ENCODE results near the gene DLK1.

DLK1 gene

DNA sequence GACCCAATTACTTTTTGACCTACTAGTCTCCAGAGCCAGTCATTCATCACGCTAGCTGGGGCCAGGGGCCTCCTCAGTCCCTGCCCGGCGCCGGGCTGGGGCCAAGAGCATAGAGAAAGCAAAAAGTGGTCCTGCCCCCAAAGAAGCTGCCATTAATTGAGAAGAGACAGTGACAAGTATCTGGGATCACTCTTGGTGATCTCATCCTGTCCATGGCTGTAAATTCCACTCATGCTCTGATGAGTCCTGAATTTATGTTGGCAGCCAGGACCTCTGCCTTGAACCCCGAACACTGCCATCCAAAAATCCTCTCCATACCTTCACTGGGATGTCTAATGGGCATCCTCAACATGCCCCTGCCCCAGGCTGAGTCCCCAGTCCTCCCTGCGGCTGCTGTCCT, 34.4 kb upstream of the DLK1 start:
- DNase-seq, result no peak
- intact Hi-C loops (cut with DNase I), result no loop called here

DNA sequence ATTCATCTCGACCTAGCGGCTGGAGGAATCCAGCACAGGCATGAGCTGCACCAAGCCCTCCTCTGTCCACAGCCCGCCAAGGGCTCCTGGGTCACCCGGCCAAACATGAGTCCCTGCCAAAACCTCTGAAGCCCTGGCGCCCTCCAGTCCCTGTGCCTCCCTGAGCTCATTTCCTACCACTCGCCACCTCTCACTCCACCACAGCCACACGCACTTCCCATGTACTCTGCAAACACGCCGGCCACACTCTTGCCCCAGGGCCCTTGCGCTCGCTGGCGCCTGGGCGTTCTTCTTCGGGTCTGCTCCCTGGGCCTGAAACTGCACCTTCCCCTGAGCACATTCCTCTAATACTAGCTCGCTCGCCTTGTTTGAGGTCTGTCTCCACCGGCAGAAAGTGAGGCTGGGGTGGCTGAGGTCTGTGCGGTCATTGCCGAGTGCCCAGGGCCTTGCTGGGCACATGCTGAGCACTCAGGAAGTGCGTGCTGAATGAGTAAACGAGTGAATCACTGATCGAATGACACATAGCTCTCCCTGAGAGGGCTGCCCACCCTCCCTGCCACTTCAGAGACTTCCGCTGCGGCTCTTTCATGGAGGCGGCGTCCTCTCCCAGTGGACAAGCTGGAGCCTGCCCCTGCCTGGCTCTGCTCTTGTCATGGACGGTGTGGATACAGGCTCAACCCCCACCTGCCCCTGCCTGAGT, 33.7 kb upstream of the DLK1 start:
- DNase-seq, result no peak
- intact Hi-C loops (cut with DNase I), result no loop called here

- intact Hi-C loops (cut with DNase I), result no loop called here
- DNase-seq, result no peak
Measured at GRCh38 chr14:100693877-100694578, 32.7 kb upstream of the DLK1 start.

GRCh38 chr14:100694579-100695422, 31.9 kb upstream of the DLK1 start:
- intact Hi-C loops (cut with DNase I), result no loop called here

DNA sequence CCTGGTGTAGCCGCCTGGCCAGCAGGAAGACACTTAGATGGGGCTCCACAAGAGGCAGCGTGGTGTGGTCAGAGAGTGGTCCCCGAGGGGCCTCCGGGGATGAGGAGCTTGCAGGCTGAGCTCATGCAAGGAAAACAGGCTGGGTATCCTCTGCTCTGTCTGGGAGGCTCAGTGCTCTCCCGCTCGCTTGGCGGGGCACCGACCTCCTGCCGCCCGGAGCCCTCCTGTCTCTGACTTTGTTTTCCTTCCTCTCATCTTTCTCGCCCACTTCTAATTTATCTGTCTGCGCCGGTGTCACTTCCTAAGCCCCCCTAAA, 31.3 kb upstream of the DLK1 start:
- DNase-seq, result no peak
- intact Hi-C loops (cut with DNase I), result no loop called here

More at GRCh38 chr14:100694579-100695422, 31.9 kb upstream of the DLK1 start:
- DNase-seq, result no peak

- DNase-seq, result no peak
- intact Hi-C loops (cut with DNase I), result no loop called here
Measured at GRCh38 chr14:100696008-100696407, 30.7 kb upstream of the DLK1 start.

GRCh38 chr14:100696590-100696989, 30.1 kb upstream of the DLK1 start:
- intact Hi-C loops (cut with DNase I), result no loop called here
- no peak for DNase-seq

DNA sequence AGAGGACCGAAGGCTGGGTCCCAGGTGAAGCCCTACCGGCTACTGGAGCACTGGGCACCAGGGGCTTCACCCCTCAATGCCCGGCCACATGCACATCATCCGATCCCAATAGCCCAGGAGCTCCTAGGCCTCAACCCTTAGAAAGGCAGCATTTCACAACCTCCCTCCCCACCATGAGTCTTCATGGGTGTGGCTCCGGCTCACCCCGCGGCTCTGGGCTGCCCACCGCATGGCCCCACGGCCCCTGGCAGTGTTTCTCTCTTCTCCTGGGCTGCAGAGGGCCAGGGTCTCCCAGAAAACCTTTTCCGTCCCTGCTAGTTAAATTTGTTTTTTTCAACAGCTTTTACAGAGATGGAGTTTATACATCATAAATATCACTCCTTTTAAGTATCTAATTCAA, 28.6 kb upstream of the DLK1 start:
- intact Hi-C loops (cut with DNase I), result no loop called here
- no peak for DNase-seq

DNA sequence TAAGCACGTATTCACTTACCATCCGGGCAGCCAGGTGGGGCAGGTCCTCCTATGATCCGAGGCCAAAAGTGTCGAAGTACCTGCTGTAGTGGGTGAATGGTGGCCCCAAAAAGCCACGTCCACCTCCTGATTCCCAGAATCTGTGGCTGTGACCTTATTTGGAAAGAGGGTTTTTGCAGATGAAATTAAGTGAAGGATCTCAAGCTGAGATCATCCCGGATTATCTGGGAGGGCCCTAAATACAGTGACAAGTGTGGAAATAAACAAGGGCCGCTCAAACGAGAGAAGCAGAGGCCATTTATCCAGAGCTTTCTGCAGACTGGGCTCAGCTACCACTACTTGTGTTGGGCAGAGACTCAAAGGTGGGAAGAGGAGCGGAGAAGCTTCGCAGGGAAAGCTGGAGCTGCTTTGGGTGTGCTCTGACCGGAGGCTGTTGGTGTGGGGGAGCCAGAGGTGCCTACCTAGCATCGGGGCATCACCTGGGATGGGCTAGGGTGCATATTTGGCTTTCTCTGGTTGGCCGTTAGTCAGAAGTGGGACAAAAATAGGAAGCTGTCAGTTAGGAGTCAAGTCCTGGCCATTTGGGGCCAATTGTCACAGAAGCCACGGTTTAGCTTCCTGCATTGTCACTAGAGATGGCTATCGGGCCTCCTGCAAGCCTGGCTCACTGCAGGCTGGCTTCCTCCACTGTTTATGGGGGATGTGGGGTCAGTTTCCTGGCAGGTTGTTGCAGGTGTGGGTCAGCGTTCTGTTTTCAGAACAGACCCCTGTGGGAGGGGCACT, 27.8 kb upstream of the DLK1 start:
- intact Hi-C loops (cut with DNase I), result no loop called here
- DNase-seq, result no peak

DNA sequence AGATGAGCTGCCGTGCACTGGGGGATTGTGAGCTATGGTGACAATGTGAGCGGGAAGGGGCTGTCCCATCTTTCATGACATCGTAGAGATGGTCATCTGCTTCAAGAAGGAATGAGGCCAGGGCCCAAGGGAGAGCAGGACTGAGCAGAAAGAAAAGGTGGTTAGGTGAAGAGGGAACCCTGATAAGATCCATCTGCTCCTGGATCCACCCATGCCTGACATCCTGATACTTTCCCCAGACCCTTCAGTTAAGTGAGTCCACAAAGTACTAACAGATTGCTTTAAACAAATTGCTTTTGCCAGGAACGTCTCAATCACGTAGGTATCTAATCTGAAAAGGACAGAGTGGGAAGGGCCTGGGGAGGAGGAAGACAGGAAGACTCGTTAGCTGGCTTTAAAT, 25.4 kb upstream of the DLK1 start:
- intact Hi-C loops (cut with DNase I), result no loop called here
- DNase-seq, result no peak

GRCh38 chr14:100702590-100702989, 24.1 kb upstream of the DLK1 start:
- intact Hi-C loops (cut with DNase I), result no loop called here
- DNase-seq, result no peak

DNA sequence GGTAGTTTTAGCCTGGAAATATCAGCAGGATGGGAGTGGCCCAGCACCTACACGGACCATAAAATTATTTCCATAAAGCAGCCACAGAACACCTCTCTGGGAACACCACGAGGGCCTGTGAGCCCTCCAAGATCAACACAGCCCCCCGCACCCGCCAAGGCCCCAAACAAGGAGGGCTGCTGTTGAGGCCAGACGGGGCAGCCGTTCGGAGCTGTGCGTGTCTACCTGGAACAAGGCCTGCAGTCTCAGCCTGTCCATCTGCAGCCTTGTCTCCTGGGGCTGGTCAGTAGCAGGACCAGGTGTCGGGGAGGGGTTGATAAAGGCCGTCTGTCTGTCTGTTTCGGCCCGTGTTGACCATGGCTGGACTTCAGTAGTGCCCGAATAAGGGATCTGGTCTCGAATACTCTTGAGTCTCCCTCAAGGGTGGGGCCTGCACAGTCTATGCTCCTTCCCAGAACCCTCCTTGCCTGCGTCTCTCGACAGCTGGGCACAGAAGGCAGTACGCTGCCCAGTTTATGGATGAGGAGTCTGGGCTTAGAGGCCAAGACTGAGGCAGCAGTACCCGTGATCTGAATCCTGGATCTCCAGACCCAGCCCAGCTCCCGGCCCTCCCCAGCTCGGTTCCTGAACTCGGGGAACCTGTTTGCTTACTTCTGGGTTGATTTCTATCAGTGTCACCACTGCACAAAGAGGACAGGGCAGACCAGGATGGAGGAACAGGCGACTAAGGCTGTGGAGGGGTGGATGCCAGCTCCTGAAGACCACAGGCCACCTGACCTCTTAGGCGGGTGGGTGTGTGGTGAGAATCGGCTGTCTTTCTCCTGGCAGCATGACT, 23.1 kb upstream of the DLK1 start:
- intact Hi-C loops (cut with DNase I), result no loop called here
- no peak for DNase-seq

GRCh38 chr14:100706200-100706599, 20.5 kb upstream of the DLK1 start:
- intact Hi-C loops (cut with DNase I), result no loop called here
- DNase-seq, result no peak

DNA sequence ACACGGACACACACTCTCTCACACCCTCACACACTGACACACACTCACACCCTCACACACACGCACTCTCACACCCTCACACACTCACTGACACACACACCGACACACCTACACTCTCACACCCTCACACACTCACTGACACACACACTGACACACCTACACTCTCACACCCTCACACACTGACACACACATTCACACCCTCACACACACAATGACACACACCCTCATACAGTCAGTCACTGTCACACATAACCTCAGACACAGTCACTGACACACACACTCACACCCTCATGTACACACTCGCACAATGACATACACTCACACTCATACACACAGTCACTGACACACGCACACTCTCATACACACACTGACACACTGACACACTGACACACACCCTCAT, 19.8 kb upstream of the DLK1 start:
- no peak for DNase-seq
- intact Hi-C loops (cut with DNase I), result no loop called here

- intact Hi-C loops (cut with DNase I), result no loop called here
- no peak for DNase-seq
Measured at GRCh38 chr14:100708425-100709288, 18.0 kb upstream of the DLK1 start.

GRCh38 chr14:100709289-100710284, 17.1 kb upstream of the DLK1 start:
- peak in 30 of 42 donors; percentile 11 to 77 (median 42) for DNase-seq
- intact Hi-C loops (cut with DNase I), result no loop called here

DNA sequence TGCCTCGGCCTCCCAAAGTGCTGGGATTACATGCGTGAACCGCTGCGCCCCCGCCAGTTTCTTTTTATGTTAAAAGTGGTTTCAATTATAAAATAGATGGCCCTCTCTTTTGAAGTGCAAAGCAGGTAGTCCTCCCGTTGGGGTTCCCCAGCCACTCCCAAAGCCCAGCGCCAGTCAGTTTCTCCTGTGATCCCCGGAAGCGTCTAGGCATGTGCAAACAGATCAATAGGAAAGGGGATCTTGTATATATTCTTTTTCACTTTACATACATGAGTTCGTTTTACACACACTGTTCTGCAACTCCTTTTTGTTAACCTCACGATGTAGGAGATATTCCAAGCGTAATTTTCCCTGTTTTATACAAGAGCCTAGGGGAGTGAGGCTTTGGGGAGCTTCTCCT, 16.3 kb upstream of the DLK1 start:
- DNase-seq, result no peak
- intact Hi-C loops (cut with DNase I), result no loop called here

All from head of caudate nucleus (tissue), 42 donors.